OCI-LY1 (cell line): ENCODE data around the gene ANGEL2.

Experiments used
- EZH2 ChIP-seq: fragments of 200-600 bp; sonication (generic), shearing (Covaris generic); IDR thresholded peaks from 2 replicates; pipeline ENCODE4 v1.8.0; 2017; ENCODE audit warnings: borderline replicate concordance, mixed run types, mild to moderate bottlenecking, antibody characterized with exemption, low read length, moderate library complexity, mixed read lengths
- TF ChIP-seq, protein P1 (sequence below): fragments of 200-600 bp; sonication (generic), shearing (Covaris generic); IDR thresholded peaks from 2 replicates; pipeline ENCODE4 v1.5.1; 2017; ENCODE audit warnings: mild to moderate bottlenecking, antibody characterized with exemption, low read length, moderate library complexity, mixed read lengths

DNA sequence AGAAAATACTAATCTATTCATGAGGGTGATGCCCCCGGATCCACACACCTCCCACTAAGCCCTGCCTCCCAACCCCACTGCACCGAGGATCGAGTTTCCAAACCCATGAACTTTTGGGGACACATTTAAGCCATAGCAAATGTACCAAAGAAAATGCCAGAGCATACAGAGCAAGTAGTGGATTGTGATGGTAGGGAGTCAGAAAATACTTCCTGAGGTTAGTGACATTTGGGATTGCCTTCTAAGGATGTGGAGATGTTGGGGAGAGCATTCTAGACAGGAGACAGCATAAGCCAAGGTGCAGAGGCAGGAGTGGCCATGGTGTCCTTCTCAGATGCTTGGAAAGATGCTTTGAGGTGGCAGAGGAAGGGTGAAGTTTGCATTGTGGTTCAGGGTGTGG is 32.2 kb downstream of the ANGEL2 start:
- no peak for TF ChIP-seq EZH2
- TF ChIP-seq, protein P1, sequence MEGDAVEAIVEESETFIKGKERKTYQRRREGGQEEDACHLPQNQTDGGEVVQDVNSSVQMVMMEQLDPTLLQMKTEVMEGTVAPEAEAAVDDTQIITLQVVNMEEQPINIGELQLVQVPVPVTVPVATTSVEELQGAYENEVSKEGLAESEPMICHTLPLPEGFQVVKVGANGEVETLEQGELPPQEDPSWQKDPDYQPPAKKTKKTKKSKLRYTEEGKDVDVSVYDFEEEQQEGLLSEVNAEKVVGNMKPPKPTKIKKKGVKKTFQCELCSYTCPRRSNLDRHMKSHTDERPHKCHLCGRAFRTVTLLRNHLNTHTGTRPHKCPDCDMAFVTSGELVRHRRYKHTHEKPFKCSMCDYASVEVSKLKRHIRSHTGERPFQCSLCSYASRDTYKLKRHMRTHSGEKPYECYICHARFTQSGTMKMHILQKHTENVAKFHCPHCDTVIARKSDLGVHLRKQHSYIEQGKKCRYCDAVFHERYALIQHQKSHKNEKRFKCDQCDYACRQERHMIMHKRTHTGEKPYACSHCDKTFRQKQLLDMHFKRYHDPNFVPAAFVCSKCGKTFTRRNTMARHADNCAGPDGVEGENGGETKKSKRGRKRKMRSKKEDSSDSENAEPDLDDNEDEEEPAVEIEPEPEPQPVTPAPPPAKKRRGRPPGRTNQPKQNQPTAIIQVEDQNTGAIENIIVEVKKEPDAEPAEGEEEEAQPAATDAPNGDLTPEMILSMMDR = no peak
